Stimulated activated CD4-positive, alpha-beta T cell treated with anti-CD3 and anti-CD28 coated beads, Interleukin-1b, Interleukin-23, amount 100 ng/mL, for 4 hours (primary cell): Measurements from ENCODE around the gene PIGH.
"Not testable (repeated sequence)": the region's sequence is repeated elsewhere in the genome, so short reads cannot be mapped to it uniquely, and the experiment has no call there.

ENCODE experiments used
- DNase-seq, 2 donors: peaks; one replicate each; pipeline ENCODE4 v3.0.0-alpha.2; 2020; ENCODE audit warnings: low read depth in 2 of 2

PIGH gene, protein sequence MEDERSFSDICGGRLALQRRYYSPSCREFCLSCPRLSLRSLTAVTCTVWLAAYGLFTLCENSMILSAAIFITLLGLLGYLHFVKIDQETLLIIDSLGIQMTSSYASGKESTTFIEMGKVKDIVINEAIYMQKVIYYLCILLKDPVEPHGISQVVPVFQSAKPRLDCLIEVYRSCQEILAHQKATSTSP

DNA sequence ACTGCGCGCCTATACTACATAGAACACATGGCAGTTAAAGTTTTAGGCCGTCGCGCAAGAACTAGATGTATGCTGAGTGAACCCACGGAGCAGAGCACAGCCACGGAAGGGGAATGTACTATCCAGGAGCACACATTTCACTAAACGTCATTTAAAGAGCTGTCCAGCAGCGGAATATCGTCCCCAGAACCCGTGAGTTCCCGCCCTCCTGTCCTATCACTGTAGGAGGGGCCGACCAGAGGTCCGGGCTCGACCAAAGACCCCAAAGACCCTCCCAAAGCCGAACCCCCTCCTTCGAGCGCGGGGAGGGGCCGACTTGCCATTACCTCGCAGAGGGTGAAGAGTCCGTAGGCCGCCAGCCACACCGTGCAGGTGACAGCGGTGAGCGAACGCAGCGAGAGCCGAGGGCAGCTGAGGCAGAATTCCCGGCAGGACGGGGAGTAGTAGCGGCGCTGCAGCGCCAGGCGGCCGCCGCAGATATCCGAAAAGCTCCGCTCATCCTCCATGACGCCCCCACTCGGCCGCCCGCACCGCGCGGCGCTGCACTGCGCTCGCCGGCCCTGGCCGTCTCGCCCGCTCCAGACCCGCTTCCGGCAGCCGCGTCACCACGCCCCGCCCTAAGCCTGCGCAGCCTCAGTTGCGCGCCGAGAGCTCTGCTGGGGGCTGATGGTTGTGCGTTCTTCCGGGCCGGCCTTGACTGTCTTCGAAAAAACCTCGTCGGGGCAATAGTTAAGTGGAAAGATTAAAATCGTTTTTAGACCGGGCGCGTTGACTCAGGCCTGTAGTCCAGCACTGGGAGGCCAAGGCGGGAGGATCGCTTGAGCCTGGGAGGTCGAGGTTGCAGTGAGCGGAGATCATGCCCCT, at the start of gene PIGH:
TSS of gene PIGH (minus strand) at position 571 of the 864 bp plus-strand sequence. CDS start at position 506, 65 bp downstream.
- DNase-seq = peak; percentile 89 to 92

DNA sequence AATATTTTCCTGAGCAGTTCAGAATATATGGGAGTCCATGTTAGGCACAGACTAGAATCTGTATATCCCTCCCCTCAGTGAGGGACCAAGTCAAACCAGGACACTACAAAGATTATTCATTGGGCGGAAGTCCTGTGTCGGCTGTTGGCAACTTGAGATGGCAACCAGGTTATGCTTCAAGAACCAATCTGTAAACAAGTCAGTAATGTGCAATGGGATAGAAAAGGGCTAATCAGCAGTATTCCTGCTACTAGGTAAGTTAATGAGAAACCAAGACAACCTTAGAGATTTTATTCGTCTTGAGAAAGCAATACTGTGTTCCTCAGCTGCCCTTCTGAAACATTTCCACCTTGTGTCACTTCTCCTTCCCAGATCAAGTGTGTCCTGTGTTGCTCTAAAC, 46.1 kb upstream of the PIGH start:
- no peak for DNase-seq

DNA sequence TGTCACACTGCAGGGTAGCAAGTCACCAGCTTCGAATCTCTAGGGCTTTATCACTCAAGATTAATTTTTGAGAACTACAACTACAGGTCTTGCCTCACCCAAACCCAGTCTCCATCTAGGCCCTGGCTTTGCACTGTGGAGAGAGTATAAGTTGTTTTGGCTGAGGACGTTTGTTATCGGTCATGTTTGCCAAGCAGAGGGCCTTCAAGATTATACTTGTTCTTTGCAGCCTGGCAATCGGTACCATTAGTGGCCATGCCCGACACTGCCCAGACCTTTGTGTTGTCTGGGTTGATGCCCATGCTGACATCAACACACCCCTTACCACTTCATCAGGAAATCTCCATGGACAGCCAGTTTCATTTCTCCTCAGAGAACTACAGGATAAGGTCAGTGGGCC, 45.3 kb upstream of the PIGH start:
- no peak for DNase-seq

DNA sequence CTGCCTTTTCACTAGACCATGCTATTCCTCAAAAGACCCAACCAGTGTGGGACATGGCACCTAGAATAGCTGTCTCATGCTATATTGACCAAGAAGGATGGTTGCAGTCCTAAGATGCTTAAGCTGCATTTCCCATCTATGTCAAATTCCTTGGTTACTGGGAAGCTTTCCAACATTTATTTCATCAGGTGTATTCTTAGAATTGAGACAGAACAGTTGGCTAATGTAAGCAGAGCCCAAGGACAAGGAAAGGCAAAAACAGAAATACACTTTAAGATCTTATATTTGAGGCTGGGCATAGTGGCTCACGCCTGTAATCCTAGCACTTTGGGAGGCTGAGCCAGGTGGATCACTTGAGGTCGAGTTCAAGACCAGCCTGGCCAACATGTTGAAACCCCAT, 44.4 kb upstream of the PIGH start:
- DNase-seq = no peak

DNA sequence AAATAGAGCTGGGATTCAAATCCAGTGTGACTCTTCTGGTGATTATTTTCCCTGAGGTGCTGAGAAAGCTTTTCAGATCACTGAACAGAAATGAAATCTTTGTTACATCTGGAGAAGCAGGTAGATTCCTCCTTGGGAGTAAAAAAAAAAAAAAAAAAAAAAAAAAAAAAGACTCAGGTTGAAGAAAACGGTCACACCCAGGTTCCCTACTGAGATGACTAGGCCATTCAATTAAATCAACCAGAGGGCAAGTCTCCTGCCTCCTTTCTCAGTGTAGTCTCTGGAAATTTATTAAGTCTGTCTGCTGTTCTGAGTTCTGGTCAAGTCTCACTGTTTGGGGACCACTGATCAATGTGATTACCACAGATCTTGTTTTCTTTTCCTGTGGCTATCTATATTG, 43.6 kb upstream of the PIGH start:
- no peak for DNase-seq

DNA sequence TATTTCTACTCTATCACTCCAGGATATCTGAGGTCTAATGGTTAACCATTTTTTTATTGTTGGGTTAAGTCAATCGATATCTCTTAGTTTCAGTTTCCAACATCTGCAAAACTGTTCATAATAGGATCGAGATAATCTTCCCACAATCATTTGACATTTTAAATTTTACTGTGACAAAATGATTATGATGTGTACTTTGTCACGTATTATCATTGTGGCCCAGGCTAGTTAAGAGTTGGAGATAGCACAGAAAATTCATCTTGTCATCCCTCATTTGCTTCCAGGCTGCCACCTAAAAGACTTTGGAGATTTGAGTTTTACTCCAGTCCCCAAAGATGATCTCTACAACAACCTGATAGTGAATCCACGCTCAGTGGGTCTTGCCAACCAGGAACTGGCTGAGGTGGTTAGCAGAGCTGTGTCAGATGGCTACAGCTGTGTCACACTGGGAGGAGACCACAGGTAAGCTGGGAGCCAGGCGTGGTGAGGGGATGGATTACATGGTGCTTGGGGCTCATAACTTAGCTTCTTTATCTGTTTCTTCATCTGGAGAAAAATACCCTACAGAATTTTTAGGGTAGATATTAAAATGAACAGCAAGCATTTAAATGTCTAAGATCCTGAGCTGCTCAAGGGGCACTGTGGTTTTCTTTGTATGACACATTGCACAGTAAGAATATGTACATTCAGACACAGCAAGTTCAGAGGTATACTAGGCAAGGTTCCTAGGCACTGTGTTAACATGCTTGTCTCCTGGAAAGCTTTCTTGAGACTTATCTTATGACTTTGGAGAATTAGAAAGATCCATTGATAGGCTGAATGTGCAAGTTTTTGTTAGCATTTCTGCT, 42.1 kb upstream of the PIGH start:
- no peak for DNase-seq

DNA sequence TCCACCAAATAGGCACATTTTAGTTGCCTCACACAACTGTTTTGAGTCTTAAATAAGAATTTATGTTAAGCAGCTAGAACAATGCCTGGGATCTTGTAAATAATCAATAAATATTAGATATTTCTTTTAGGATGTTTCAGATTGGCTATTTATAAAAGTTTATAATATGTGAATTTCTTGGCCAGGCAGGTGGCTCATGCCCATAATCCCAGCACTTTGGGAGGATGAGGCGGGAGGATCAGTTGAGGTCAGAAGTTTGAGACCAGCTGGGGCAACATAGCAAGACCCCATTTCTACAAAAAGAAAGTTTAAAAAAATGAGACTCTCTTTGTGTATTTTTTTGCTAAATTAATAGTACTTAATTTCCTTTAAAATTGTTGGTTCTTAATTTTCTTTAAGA, 41.4 kb upstream of the PIGH start:
- DNase-seq = no peak

DNA sequence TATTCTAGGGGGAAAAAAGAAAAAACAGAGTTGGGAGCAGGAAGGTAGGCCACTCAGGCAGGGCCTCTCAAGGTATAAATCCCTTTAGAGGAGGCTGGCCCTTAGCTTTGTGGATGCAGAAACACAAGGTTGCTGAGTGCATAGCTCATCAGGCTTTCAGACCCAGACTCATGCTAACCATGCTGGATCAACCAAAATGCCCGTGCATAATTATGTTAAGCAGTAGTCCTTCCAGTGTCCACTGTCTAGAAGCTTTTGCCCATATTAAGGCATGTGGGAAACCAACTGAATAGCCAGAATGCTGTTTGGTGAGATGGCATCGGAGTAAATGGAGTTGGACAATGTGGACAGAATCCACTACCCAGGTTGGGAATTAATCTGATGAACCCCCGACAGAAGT, 38.6 kb upstream of the PIGH start:
- no peak for DNase-seq

DNA sequence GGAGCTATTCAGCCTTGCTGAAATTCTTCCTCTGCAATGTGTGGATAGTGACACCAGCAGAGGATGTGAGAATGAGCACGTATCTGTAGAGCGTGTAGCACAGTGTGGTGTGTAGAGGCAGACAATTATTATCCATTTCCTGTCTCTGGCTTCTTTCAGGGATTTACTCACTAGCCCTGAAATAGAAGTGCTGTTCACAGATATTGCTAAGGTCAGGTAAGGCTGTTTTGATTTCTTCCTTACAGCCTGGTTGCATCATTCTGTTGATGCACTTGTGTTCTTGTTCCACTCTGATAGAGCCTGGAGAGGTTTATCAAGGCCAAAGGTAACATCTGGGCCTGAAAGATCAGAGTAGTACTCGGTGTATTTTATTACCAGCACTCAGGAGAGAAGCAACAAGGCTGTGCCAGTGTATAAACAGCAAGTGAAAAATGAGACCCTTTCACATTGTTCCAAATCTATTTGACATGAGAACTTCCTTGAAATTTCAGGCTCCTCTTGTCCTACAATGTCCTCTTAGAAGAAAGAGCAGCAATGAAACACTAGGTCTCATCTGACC, 36.4 kb upstream of the PIGH start:
- no peak for DNase-seq

DNA sequence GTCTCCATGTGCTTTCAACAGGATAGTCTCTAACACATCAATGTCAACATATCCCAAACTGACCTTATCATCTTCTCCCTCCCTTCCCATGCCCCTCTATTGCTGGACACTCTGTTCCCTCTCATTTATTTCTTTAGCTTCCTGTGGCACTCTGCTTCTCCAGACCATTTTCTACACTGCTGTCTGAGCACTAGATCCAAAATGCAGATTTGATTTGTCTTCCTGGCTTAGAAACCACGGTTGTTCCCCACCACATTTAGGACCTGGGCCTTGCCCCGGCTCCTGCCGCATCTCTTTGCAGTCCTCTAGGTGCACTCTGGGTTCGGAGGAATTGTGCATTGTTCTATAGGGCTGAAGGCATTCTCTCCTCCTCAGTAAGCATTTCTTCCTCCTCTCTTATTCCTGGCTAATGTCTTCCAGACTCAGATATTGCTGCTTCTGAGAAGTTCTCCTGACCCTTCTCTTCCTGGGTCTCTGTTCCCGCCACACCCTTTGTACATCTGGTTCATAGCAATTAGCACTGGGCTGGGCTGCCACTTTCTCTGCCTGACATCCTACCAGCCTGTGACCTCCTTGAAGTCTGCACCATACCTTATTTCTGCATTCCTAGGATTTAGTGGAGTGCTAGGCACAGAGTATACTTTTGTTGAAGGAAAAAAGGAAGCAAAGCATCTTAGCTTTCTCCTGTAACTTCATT, 33.5 kb upstream of the PIGH start:
- no peak for DNase-seq

DNA sequence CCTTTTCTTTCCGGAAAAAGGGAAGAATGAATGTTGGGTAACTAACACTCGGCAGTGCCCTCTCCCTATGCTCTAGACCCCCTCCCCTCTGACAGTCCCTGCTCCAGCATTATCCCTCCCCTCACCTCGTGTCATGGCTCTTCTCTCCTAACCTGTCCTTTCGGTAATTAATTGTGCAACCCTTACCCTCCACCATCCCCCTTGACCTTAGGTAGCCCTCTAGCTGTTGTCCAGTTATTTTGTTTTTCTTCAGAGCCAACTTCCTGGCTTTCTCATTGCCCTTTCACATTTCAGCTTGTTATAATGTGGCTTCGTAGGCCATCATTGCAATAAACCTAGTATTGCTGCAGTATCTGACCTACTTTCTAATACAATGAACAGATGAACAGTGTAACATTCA, 30.9 kb upstream of the PIGH start:
- no peak for DNase-seq

DNA sequence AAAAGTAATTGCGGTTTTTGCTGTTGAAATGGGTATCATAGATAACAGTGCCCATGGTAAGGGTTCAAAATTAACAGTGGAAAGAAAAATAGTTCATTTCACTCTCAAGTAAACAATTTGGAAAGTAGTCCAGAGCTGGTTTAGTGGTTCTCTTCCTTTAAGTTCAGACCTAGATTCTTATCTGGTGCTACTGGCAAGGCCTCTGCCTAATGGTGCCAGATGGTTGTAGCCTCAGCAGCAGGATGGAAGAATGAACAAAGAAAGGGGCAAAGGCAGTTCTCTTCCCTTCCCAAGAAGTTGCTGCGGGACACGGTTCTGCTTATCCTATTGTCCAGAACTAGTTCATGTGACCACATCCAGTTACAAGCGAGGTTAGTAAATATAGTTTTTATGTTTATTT, 30.1 kb upstream of the PIGH start:
- no peak for DNase-seq

DNA sequence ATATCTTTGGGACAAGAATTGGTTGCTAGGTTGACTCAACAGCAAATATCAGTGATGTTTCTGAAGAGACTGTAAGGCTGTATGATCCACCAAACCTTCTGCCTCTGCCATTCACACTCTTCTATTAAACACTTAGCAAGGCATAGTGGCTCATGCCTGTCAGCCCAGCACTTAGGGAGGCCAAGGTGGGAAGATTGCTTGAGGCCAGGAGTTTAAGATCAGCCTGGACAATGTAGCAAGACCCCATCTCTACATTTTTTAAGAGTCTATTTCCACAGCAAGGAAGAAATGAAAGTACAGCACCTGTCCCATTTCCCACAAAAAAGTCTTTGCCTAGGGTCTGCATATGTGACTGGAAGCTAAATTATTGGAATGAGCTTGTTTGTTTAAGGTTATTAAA, 27.5 kb upstream of the PIGH start:
- no peak for DNase-seq

DNA sequence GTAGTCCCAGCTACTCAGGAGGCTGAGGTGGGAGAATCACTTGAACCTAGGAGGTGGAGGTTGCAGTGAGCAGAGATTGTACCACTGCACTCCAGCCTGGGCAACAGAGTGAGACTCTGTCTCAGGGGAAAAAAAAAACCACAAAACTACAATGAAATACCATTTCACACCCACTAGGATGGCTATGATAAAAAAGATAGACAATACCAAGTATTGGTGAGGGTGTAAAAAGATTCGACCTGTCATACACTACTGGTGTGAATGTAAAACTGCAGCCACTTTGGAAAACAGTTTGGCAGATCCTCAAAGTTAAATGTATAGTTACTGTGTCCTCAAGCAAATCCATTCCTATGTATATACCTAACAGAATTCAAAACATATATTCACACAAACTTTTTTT, 26.1 kb upstream of the PIGH start:
- DNase-seq = not testable (repeated sequence)

DNA sequence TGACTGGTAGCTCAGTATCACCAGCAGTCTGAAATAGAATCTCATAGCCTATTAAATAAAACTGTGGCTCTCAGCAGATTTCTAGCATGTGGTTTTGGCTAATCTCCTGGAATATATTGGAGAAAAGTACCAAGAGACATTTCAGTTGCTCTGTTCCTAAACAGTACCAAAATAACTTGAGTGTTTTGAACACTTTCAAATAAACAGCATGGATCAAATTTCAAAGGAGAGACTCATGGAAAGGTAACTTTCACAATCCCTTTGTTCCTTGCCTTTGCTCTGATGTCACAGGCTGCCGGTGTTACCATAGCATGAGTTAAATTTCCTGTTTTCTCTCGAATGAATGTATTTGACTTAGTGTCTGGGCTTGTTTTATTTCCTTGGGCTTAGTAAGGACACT, 23.0 kb upstream of the PIGH start:
- no peak for DNase-seq

DNA sequence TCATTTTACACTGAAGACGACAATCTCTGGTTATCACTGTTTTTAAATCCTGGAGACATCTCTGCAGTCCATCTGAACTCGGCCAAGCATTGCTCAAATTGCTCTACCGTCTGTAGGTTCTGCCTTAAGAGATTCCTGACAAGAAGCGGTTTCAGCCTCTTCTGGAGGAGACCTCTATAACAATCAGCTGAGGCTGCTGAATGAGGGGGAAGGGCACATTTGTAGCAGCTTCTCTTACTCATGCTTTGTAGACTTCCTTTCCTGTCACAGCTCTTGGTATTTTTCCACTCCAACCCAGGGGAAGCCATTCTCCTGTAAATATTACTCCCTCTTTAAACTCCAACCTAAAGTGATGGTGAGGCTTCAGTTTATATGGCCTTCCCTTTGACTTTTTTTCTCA, 22.6 kb upstream of the PIGH start:
- peak in 1 of 2 donors; percentile 11 for DNase-seq

DNA sequence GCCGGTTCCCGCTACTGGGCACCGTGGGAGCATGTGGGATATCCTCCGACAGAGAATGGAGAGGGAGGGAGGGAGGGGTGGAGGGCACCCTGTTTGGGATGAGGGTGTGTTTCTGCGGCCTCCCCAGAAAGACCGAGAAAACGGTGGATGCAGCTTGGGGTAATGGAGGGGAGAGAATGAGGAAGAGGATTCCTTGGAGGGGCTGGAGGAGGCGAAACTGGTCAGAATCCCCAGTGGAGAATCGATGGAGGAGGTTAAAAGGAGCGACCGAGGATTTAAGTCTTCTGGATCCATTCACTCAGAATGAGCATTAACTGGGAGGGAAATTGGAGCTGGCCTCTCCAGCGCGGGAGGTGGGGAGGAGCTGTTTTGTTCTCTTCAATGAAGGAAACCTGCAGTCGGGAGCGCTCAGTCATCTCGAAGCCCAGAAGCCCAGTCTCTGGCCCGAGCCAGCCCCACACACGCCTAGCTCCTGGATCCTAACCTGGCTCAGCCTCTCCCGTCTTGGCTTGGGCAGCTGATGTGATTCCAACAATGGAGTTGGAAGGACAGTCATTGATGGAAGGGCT, 20.2 kb upstream of the PIGH start:
- no peak for DNase-seq

DNA sequence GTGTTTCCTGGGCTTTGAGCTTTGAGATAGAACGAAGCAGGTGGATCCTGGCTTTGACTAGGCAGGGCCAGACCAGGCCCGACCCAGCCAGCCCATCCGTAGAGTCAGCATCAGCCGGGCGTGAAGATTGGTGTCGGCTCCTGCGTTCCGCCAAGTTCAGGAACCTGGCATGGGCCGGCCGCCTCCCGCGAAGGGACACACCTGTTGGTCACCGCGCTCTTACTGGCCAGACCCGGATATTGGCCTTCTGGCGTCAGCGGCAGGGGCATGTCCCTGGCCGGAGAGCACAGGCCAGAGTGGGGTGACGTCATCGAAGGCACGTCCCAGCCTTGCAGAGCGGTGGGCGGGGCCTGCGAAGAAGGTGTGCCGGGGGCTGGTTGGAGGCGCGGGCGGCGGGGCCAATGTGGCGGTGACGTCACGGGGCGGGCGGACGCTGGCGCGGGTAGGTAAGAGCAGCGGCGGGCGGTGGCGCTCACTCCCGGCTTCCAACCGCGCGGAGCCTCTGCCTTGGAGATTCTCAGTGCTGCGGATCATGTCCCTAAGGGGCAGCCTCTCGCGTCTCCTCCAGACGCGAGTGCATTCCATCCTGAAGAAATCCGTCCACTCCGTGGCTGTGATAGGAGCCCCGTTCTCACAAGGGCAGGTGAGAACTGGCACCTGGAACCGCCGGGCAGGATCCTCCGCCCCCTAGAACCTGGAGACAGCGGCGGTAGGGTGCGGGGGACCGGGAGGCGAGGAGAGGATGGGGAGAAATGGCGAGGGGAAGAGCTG, 19.6 kb upstream of the PIGH start, which contains the start of gene ARG2:
TSS of gene ARG2 (plus strand) at position 475 of the 771 bp plus-strand sequence. CDS start at position 533, 58 bp downstream.
- DNase-seq = peak; percentile 97 to 98

DNA sequence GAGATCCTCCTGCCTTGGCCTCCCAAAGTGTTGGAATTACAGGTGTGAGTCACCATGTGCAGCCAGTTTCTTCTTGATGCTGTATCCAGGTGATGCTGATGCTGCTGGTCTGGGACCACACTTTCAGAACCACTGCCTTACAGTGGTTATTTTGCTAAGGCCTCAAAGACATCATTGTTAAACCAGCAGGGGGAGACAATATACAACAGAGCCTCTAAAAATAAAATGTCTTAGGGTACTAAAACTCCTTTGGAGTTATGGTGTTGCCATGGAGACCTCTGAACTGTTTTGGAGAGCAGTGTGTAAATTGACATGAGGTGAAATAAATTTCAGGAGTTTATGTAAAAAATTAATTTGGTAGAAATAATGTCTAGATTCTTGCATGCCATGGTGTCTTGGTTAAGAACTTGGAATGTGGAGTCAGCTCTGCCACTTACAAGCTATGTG, 18.6 kb upstream of the PIGH start:
- peak in 1 of 2 donors; percentile 14 for DNase-seq

DNA sequence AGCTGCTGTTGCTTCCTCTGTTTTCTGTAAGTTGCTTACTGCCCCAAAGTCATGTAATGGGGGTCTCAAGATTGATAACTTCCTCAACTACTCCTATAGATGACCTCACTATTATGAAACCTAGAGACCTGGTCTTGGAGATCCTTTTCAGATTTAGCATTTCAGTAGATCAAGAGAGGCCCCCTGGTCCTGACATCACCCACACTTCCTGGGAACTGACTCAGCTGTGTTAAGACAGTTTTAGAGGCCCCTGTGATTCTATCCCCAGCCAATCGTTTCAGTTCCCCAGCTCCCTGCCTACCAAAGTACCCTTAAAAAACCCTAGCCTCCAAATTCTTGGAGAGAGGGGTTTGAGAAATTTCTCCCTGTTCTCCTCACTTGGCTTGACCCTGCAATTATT, 10.4 kb upstream of the PIGH start:
- no peak for DNase-seq
